Hepatocyte (in vitro differentiated cells): ENCODE measurements around the gene VWF.

ENCODE experiments used
- CTCF ChIP-seq: fragments of 200-600 bp; sonication (generic); IDR thresholded peaks from 2 replicates; pipeline ENCODE4 v1.5.1; 2016; ENCODE audit warnings: antibody characterized with exemption, mild to moderate bottlenecking; ENCODE audit not compliant: poor library complexity
- EZH2 ChIP-seq: fragments of 200-600 bp; sonication (generic); IDR thresholded peaks from 2 replicates; pipeline ENCODE4 v1.6.1; 2016; ENCODE audit warnings: antibody characterized with exemption, mild to moderate bottlenecking, borderline replicate concordance
- EZH2phosphoT487 ChIP-seq: fragments of 200-600 bp; sonication (generic); IDR thresholded peaks from one replicate; pipeline ENCODE4 v1.6.1; 2018; ENCODE audit warnings: antibody characterized with exemption, mild to moderate bottlenecking, low read depth, moderate library complexity; ENCODE audit not compliant: unreplicated experiment, severe bottlenecking

DNA sequence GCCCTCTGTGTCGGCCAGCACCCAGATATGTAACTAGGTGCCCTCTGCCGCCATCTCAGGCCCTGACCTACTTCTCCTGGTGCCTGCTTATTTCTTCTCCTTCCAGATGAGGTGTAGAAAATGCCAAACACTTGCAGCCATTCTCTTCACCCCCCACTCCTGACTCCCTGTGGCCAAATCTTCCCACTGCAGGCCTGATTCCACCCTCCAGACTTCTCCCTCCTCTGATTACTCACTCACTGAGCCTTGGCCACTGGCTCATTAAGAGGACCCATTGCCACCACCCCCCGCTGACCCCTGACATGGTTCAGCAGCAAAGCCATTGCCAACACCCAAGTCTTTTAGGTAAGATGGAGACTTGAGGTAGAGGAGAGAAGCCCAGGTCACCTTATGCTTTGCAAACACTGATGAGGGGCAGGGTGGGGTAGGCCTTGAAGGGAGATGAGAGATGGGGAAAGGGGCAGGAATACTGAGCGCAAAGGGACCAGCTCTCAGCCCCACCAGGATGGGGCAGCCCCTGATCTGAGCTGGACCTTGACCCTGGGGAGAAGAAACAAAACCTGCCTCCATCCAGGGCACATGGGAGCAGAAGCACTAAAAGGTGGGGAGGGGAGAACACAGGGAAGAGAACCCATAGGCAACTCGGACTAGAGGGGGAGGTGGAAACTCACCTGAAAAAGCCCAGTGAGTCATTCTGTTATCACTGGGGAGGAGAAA is 154.3 kb downstream of the VWF start:
- no peak for TF ChIP-seq CTCF
- TF ChIP-seq EZH2, result no peak
- TF ChIP-seq EZH2phosphoT487, result no peak
